Naive thymus-derived CD4-positive, alpha-beta T cell (primary cell): Measurements from ENCODE around the gene KRTAP2-3. TPM values are rescaled to one million over a fixed set of nuclear protein-coding genes. Genes with fewer than 3 reads are reported as not detected.
"Not testable (repeated sequence)": the region's sequence is repeated elsewhere in the genome, so short reads cannot be mapped to it uniquely, and the experiment has no call there.

Experiments
- ATAC-seq: fragments of 150-1000 bp; cut with Tn5 transposase; 2 replicates; pipeline ENCODE4 v1.10.0; 2021; ENCODE audit warnings: mild to moderate bottlenecking, moderate library complexity
- CTCF ChIA-PET: fragments of 350-600 bp; sonication (Branson Sonifier 250); formaldehyde crosslinking; loops from one replicate; lab custom pipeline; 2021; ENCODE audit warnings: antibody characterized with exemption; lab: Charles Lee
- POLR2A ChIA-PET: fragments of 350-600 bp; sonication (Branson Sonifier 250); formaldehyde crosslinking; loops from one replicate; lab custom pipeline; 2021; ENCODE audit warnings: antibody characterized with exemption, inconsistent platforms; lab: Charles Lee
- DNase-seq, 9 donors: peaks; one replicate each; pipeline versions ENCODE4 v3.0.0 to v3.0.0-alpha.2; 2020 to 2022; ENCODE audit warnings: mixed read lengths in 1 of 9
- H3K27ac ChIP-seq: one replicate; pipeline ENCODE4 v1.7.0; 2013; ENCODE audit warnings: mild to moderate bottlenecking, low read depth, low read length, moderate library complexity
- H3K27me3 ChIP-seq, 2 donors: one replicate each; pipeline ENCODE4 v1.7.0; 2013; ENCODE audit warnings: low read length in 2 of 2, mild to moderate bottlenecking in 2 of 2, moderate library complexity in 2 of 2; ENCODE audit not compliant: control insufficient read depth in 2 of 2, insufficient read depth in 2 of 2
- H3K36me3 ChIP-seq, 3 experiments: 1 replicate in 2 of 3; 2 replicates in 1 of 3; pipeline ENCODE4 v1.7.0; 2013; ENCODE audit warnings: low read length in 3 of 3, mild to moderate bottlenecking in 3 of 3, moderate library complexity in 1 of 3; ENCODE audit not compliant: insufficient read depth in 3 of 3, control insufficient read depth in 2 of 3
- H3K4me1 ChIP-seq, 2 donors: one replicate each; pipeline ENCODE4 v1.7.0; 2013; ENCODE audit warnings: low read length in 2 of 2, mild to moderate bottlenecking in 2 of 2, moderate library complexity in 1 of 2; ENCODE audit not compliant: control insufficient read depth in 2 of 2, insufficient read depth in 2 of 2
- H3K4me3 ChIP-seq: 2 replicates; pipeline ENCODE4 v1.7.0; 2013; ENCODE audit warnings: mild to moderate bottlenecking, low read length
- H3K9me3 ChIP-seq, 3 experiments: 1 replicate in 2 of 3; 2 replicates in 1 of 3; pipeline ENCODE4 v1.7.0; 2013; ENCODE audit warnings: low read length in 3 of 3; ENCODE audit not compliant: control insufficient read depth in 2 of 3
- H3K27ac Mint-ChIP-seq, 9 donors: one replicate each; pipeline ENCODE4 v1.8.0; 2020 to 2022; ENCODE audit warnings: mixed read lengths in 9 of 9, mild to moderate bottlenecking in 8 of 9, moderate library complexity in 5 of 9, inconsistent platforms in 2 of 9
- H3K27me3 Mint-ChIP-seq, 5 donors: one replicate each; pipeline ENCODE4 v1.8.0; 2021 to 2022; ENCODE audit warnings: mixed read lengths in 5 of 5, mild to moderate bottlenecking in 1 of 5
- H3K36me3 Mint-ChIP-seq, 5 donors: one replicate each; pipeline ENCODE4 v1.8.0; 2020 to 2022; ENCODE audit warnings: mixed read lengths in 5 of 5, mild to moderate bottlenecking in 3 of 5, inconsistent platforms in 1 of 5
- H3K4me1 Mint-ChIP-seq, 7 donors: one replicate each; pipeline ENCODE4 v1.8.0; 2020 to 2022; ENCODE audit warnings: mixed read lengths in 7 of 7, mild to moderate bottlenecking in 3 of 7, inconsistent platforms in 1 of 7
- H3K4me3 Mint-ChIP-seq, 10 donors: one replicate each; pipeline ENCODE4 v1.8.0; 2020 to 2022; ENCODE audit warnings: mild to moderate bottlenecking in 10 of 10, mixed read lengths in 10 of 10, moderate library complexity in 6 of 10, inconsistent platforms in 2 of 10
- H3K9me3 Mint-ChIP-seq, 11 donors: one replicate each; pipeline ENCODE4 v1.8.0; 2020 to 2022; ENCODE audit warnings: mixed read lengths in 11 of 11, mild to moderate bottlenecking in 4 of 11, inconsistent platforms in 1 of 11, moderate library complexity in 1 of 11
- intact Hi-C, 2 donors: fragments of 100-400 bp; cut with micrococcal nuclease; formaldehyde crosslinking; loops; one replicate each; pipeline ENCODE4 v1.15.1; 2023
- polyA plus RNA-seq, 2 donors: library from polyadenylated mRNA; unstranded; fragments of 300-500 nt; fragmentation: Illumina TruSeq; gene quantifications; one replicate each; pipeline ENCODE4 v1.2.3, GENCODE V29; 2021
- total RNA-seq, 6 experiments: library from RNA in 5 of 6; stranded (reverse) in 5 of 6; gene quantifications; 1 replicate in 5 of 6; 2 replicates in 1 of 6; pipeline ENCODE4 v1.2.3 and lab custom pipeline; 2021 to 2026

Gene KRTAP2-3
- total and polyA plus RNA-seq, 7 experiments from 2014 or later, result not detected

GRCh38 chr17:41061964-41062363, 2.0 kb upstream of the KRTAP2-3 start:
- ATAC-seq (no peak), DNase-seq (no peak)
- Histone ChIP-seq H3K27ac (no peak overlapping the region), H3K4me3 (no peak overlapping the region), H3K4me1 (no peaks in the 10 kb centered on the region), H3K36me3 (no peaks in the 10 kb centered on the region), H3K9me3 (no peaks in the 10 kb centered on the region), H3K27me3 (no peaks in the 10 kb centered on the region)
- intact Hi-C loops, result no loop called here
- Mint-ChIP-seq H3K9me3 (peaks cover 0 to 8% (median 0%) of the 10 kb centered on the region in 11 donors), H3K27me3 (peaks cover 26 to 59% (median 35%) of the 10 kb centered on the region in 5 donors), H3K4me1 (no peaks in the 10 kb centered on the region), H3K36me3 (peaks cover 0 to 3% (median 0%) of the 10 kb centered on the region in 5 donors), H3K4me3 (no peak overlapping the region), H3K27ac (no peak overlapping the region)
- ChIA-PET CTCF (no interaction called here), POLR2A (interaction anchor here (0.6 kb wide), 1 partner anchor 446 kb away, joined by 3 read pairs; no protein-coding TSS in a partner anchor)

DNA sequence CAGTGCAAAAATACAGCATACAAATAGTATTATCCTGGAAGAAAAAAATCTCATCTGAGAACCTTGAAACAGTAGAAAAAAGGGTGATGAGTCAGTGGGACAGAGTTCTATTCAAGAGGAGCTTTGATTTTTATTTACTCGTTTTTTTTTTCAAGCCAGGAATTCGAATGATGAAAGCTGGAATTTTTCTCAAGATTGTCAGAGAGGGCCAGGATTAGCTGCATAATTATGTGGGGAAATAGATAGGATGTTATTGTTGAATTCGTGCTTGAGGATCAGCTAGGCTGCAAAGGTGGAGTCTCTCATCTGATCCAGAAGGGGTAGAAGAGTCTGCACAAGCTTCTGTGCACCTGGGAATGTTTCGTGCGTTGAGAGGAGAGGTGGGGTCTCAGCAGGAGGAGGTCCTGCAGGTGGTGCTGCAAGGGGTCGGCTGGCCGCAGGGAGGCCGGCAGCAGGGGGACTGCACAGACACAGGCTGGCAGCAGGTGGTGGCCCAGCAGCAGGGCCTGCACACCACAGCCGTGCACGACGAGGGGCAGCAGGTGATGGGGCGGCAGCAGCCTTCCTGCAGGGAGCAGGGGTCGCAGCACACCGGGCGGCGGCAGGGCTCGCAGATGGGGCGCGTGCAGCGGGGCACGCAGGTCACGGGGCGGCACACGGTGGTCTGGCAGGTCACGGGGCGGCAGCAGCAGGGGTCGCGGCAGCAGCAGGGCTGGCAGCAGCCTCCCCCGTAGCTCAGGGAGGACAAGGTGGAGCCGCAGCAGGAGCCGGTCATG, 450 bp downstream of the KRTAP2-3 start:
- H3K4me1 Mint-ChIP-seq, H3K36me3 ChIP-seq, H3K4me3 Mint-ChIP-seq, ATAC-seq, intact Hi-C loops, H3K4me3 ChIP-seq, H3K27ac ChIP-seq, H3K36me3 Mint-ChIP-seq, H3K9me3 Mint-ChIP-seq, H3K9me3 ChIP-seq, POLR2A ChIA-PET, H3K27me3 ChIP-seq, H3K4me1 ChIP-seq, DNase-seq, H3K27ac Mint-ChIP-seq: not testable (repeated sequence)
- CTCF ChIA-PET, result interaction anchor here (0.5 kb wide), 1 partner anchor 490 kb away, joined by 3 read pairs; no protein-coding TSS in a partner anchor
- peaks cover 26 to 59% (median 42%) of the 10 kb centered on the region in 5 donors for H3K27me3 Mint-ChIP-seq

- ChIA-PET CTCF (interaction anchor here (0.5 kb wide), 1 partner anchor 491 kb away, joined by 3 read pairs; no protein-coding TSS in a partner anchor), POLR2A (no interaction called here)
- no peaks in the 10 kb centered on the region for H3K36me3 ChIP-seq
- Mint-ChIP-seq H3K27me3 (peaks cover 26 to 54% (median 42%) of the 10 kb centered on the region in 5 donors), H3K36me3 (peaks cover 0 to 3% (median 0%) of the 10 kb centered on the region in 5 donors), H3K27ac (no peak overlapping the region), H3K9me3 (peaks cover 0 to 8% (median 0%) of the 10 kb centered on the region in 11 donors), H3K4me3 (no peak overlapping the region), H3K4me1 (no peaks in the 10 kb centered on the region)
- ATAC-seq (no peak), DNase-seq (no peak)
- H3K4me3 ChIP-seq, result no peak overlapping the region
- H3K9me3 ChIP-seq, result no peaks in the 10 kb centered on the region
- H3K4me1 ChIP-seq, result no peaks in the 10 kb centered on the region
- no peaks in the 10 kb centered on the region for H3K27me3 ChIP-seq
- no peak overlapping the region for H3K27ac ChIP-seq
- intact Hi-C loops, result no loop called here
Measured at GRCh38 chr17:41058741-41059140, 1.2 kb downstream of the KRTAP2-3 start.

DNA sequence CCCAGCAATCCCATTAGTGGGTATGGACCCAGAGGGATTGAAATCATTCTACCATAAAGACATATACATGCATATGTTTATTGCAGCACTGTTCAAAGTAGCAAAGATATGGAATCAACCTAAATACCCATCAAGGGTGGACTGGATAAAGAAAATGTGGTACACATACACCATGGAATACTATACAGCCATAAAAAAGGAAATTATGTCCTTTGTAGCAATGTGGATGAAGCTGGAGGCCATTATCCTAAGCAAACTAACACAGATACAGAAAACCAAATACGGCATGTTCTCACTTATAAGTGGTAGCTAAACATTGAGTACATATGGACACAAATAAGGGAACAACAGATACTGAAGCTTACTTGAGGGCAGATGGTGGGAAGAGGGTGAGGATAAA, 2.4 kb downstream of the KRTAP2-3 start:
- H3K9me3 ChIP-seq, result no peaks in the 10 kb centered on the region
- H3K4me1 Mint-ChIP-seq, result no peaks in the 10 kb centered on the region
- H3K36me3 Mint-ChIP-seq, result peaks cover 0 to 3% (median 0%) of the 10 kb centered on the region in 5 donors
- DNase-seq (no peak), ATAC-seq (no peak)
- intact Hi-C loops, result no loop called here
- no peak overlapping the region for H3K27ac ChIP-seq
- no peak overlapping the region for H3K4me3 ChIP-seq
- H3K9me3 Mint-ChIP-seq, result peaks cover 0 to 8% (median 0%) of the 10 kb centered on the region in 11 donors
- ChIA-PET CTCF (no interaction called here), POLR2A (no interaction called here)
- H3K4me1 ChIP-seq, result no peaks in the 10 kb centered on the region
- no peak overlapping the region for H3K27ac Mint-ChIP-seq
- H3K27me3 Mint-ChIP-seq, result peaks cover 26 to 48% (median 42%) of the 10 kb centered on the region in 5 donors
- H3K36me3 ChIP-seq, result no peaks in the 10 kb centered on the region
- H3K4me3 Mint-ChIP-seq, result no peak overlapping the region
- no peaks in the 10 kb centered on the region for H3K27me3 ChIP-seq

DNA sequence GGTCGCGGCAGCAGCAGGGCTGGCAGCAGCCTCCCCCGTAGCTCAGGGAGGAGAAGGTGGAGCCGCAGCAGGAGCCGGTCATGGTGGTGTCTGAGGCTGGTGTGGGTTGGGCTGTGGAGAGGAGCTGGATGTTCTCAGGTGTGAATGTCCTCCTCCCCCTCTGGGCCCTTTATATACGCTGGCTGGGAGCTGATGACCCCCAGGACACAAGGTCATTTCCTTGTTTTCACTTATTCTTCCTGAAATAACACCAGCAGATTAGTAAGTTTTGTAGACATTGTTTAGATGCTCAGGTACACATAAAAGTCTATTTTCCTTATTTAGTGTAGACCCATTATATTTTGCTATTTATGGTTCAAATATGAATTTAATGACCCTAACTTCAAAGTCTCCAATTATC, 4.8 kb downstream of the KRTAP2-3 start, which contains the start of gene KRTAP2-2:
KRTAP2-2 (minus strand) TSS at position 101 of the 400 bp plus-strand sequence; CDS start at position 82, 19 bp downstream.
- peaks cover 16 to 34% (median 28%) of the 10 kb centered on the region in 5 donors for H3K27me3 Mint-ChIP-seq
- CTCF ChIA-PET, H3K4me1 Mint-ChIP-seq, H3K36me3 Mint-ChIP-seq, H3K4me3 Mint-ChIP-seq, intact Hi-C loops, H3K9me3 ChIP-seq, POLR2A ChIA-PET, H3K27ac Mint-ChIP-seq, ATAC-seq, H3K27ac ChIP-seq, H3K4me1 ChIP-seq, H3K36me3 ChIP-seq, H3K27me3 ChIP-seq, H3K9me3 Mint-ChIP-seq, H3K4me3 ChIP-seq, DNase-seq: not testable (repeated sequence)

- H3K4me1 Mint-ChIP-seq, H3K9me3 Mint-ChIP-seq, H3K36me3 ChIP-seq, CTCF ChIA-PET, H3K4me1 ChIP-seq, intact Hi-C loops, H3K27me3 ChIP-seq, H3K36me3 Mint-ChIP-seq, H3K9me3 ChIP-seq, H3K27ac Mint-ChIP-seq, H3K4me3 ChIP-seq, ATAC-seq, DNase-seq, H3K4me3 Mint-ChIP-seq, H3K27ac ChIP-seq: not testable (repeated sequence)
- POLR2A ChIA-PET, result interaction anchor here (0.6 kb wide), 1 partner anchor 1758 kb away, joined by 4 read pairs; no protein-coding TSS in a partner anchor
- H3K27me3 Mint-ChIP-seq, result peaks cover 13 to 36% (median 24%) of the 10 kb centered on the region in 5 donors
Measured at GRCh38 chr17:41054556-41054955, 5.4 kb downstream of the KRTAP2-3 start.
